GM23338 (cell line): Measurements from ENCODE around the gene SLA2. TPM values are rescaled to one million over a fixed set of nuclear protein-coding genes. Genes with fewer than 3 reads are reported as not detected.
"Not testable (repeated sequence)": the region's sequence is repeated elsewhere in the genome, so short reads cannot be mapped to it uniquely, and the experiment has no call there.

Experiments
- ATAC-seq: fragments of 200-7000 bp; cut with Tn5 transposase; 3 replicates; pipeline ENCODE4 v1.9.1; 2020
- DNase-seq: peaks from one replicate; pipeline ENCODE4 v3.0.0-alpha.2; 2015; ENCODE audit warnings: low spot score
- H2AFZ ChIP-seq: fragments of 200-600 bp; sonication (generic); 2 replicates; pipeline ENCODE4 v1.8.0; 2016; ENCODE audit warnings: antibody characterized with exemption, mild to moderate bottlenecking, moderate library complexity
- H3F3A ChIP-seq: fragments of 200-600 bp; sonication (generic); replicated peaks from 2 replicates; pipeline ENCODE4 v1.8.0; 2017; ENCODE audit warnings: antibody characterized with exemption, mixed run types, low read depth
- H3K27ac ChIP-seq: fragments of 200-600 bp; sonication (generic); 2 replicates; pipeline ENCODE4 v1.6.1; 2016; ENCODE audit warnings: low read depth
- H3K27me3 ChIP-seq: fragments of 200-600 bp; sonication (generic); 2 replicates; pipeline ENCODE4 v1.8.0; 2016; ENCODE audit warnings: mild to moderate bottlenecking, mixed run types, moderate library complexity; ENCODE audit not compliant: insufficient read depth
- H3K36me3 ChIP-seq: fragments of 200-600 bp; sonication (generic); 2 replicates; pipeline ENCODE4 v1.8.0; 2016; ENCODE audit warnings: mild to moderate bottlenecking; ENCODE audit not compliant: insufficient read depth
- H3K4me1 ChIP-seq: fragments of 200-600 bp; sonication (generic); 2 replicates; pipeline ENCODE4 v1.8.0; 2016; ENCODE audit warnings: mild to moderate bottlenecking, moderate library complexity; ENCODE audit not compliant: insufficient read depth
- H3K4me2 ChIP-seq: fragments of 200-600 bp; sonication (generic); 2 replicates; pipeline ENCODE4 v1.7.1; 2017; ENCODE audit warnings: mixed run types
- H3K4me3 ChIP-seq: fragments of 200-600 bp; sonication (generic); 2 replicates; pipeline ENCODE4 v1.6.1; 2016; ENCODE audit warnings: mixed run types
- H3K79me2 ChIP-seq: fragments of 200-600 bp; sonication (generic); replicated peaks from 2 replicates; pipeline ENCODE4 v1.8.0; 2017; ENCODE audit warnings: mild to moderate bottlenecking; ENCODE audit not compliant: insufficient read depth
- H3K9me2 ChIP-seq: fragments of 200-600 bp; sonication (generic); 2 replicates; pipeline ENCODE4 v1.8.0; 2017; ENCODE audit not compliant: insufficient read depth
- H4K20me1 ChIP-seq: fragments of 200-600 bp; sonication (generic); replicated peaks from 2 replicates; pipeline ENCODE4 v1.8.0; 2017; ENCODE audit warnings: mild to moderate bottlenecking; ENCODE audit not compliant: insufficient read depth
- H3K27ac Mint-ChIP-seq: 2 replicates; pipeline ENCODE4 v1.8.0; 2020; ENCODE audit warnings: inconsistent platforms, mild to moderate bottlenecking, moderate library complexity, mixed read lengths
- H3K27me3 Mint-ChIP-seq: 3 replicates; pipeline ENCODE4 v1.8.0; 2022; ENCODE audit warnings: low read depth, mild to moderate bottlenecking, moderate library complexity, mixed read lengths, inconsistent platforms; ENCODE audit not compliant: insufficient read depth, poor library complexity
- H3K36me3 Mint-ChIP-seq: 3 replicates; pipeline ENCODE4 v1.8.0; 2021; ENCODE audit warnings: low read depth, mild to moderate bottlenecking, inconsistent platforms, moderate library complexity, mixed read lengths
- H3K4me1 Mint-ChIP-seq: 3 replicates; pipeline ENCODE4 v1.8.0; 2020; ENCODE audit warnings: mild to moderate bottlenecking, inconsistent platforms, mixed read lengths
- H3K4me3 Mint-ChIP-seq: 3 replicates; pipeline ENCODE4 v1.8.0; 2021; ENCODE audit warnings: moderate library complexity, mild to moderate bottlenecking, inconsistent platforms, mixed read lengths
- H3K9me3 Mint-ChIP-seq: 3 replicates; pipeline ENCODE4 v1.8.0; 2020; ENCODE audit warnings: moderate library complexity, mild to moderate bottlenecking, inconsistent platforms, mixed read lengths
- CREB1 ChIP-seq: fragments of 250-450 bp; sonication (Bioruptor Pico); IDR thresholded peaks from 2 replicates; pipeline ENCODE4 v1.5.0; 2020; ENCODE audit warnings: low read depth, mild to moderate bottlenecking, moderate library complexity
- CTCF ChIP-seq, 2 experiments: fragments of 200-600 bp in 1 of 2; sonication (generic) in 1 of 2; conservative IDR thresholded peaks; 2 replicates each; pipeline versions ENCODE4 v1.5.1 to v1.6.1; 2016 to 2017; ENCODE audit warnings: antibody characterized with exemption in 2 of 2, low read depth in 2 of 2, mild to moderate bottlenecking in 2 of 2, moderate library complexity in 1 of 2
- ETS1 ChIP-seq: IDR thresholded peaks from 2 replicates; pipeline ENCODE4 v1.6.1; 2016; ENCODE audit warnings: antibody characterized with exemption
- JUNB ChIP-seq: IDR thresholded peaks from one replicate; pipeline ENCODE4 v1.6.1; 2016; ENCODE audit warnings: antibody characterized with exemption; ENCODE audit not compliant: unreplicated experiment
- STAT1 ChIP-seq: IDR thresholded peaks from one replicate; pipeline ENCODE4 v1.6.1; 2016; ENCODE audit warnings: antibody characterized with exemption; ENCODE audit not compliant: unreplicated experiment
- polyA plus RNA-seq: library from polyadenylated mRNA; unstranded; fragments of >200 nt; fragmentation: Nextera tagmentation; extraction: Ambion mirVana; gene quantifications from 2 replicates; pipeline ENCODE4 v1.2.1, GENCODE V29; 2016
- total RNA-seq: library from RNA; depleted of rRNA; stranded (reverse); fragments of >200 nt; shearing (Covaris generic); gene quantifications from 2 replicates; pipeline ENCODE4 v1.2.3, GENCODE V29; 2014
- TF ChIP-seq, protein P1 (sequence below): fragments of 250-450 bp; sonication (Bioruptor Pico); IDR thresholded peaks from 2 replicates; pipeline ENCODE4 v1.5.0; 2020; ENCODE audit warnings: mild to moderate bottlenecking, moderate library complexity

The SLA2 gene
- total and polyA plus RNA-seq, 2 experiments from 2014 or later, result 0.18 TPM; not detected in 1

- Mint-ChIP-seq H3K27ac (no peak overlapping the region), H3K4me3 (no peak overlapping the region), H3K4me1 (peaks cover 28% of the 10 kb centered on the region), H3K9me3 (peaks cover 12% of the 10 kb centered on the region), H3K36me3 (peaks cover 38% of the 10 kb centered on the region), H3K27me3 (peaks cover 2% of the 10 kb centered on the region)
- H3F3A ChIP-seq, result peaks cover 5% of the 10 kb centered on the region
- H3K27ac ChIP-seq, result no peak overlapping the region
- no peaks in the 10 kb centered on the region for H4K20me1 ChIP-seq
- H3K4me1 ChIP-seq, result peaks cover 24% of the 10 kb centered on the region
- ATAC-seq (no peak), DNase-seq (no peak)
- H3K27me3 ChIP-seq, result no peaks in the 10 kb centered on the region
- no peak overlapping the region for H2AFZ ChIP-seq
- TF ChIP-seq ETS1 (no peak), CTCF (conservative IDR thresholded peaks at IDR 0.05; ENCODE audit: low read depth in 2 of 2) (no peak), CREB1 (no peak), JUNB (no peak), STAT1 (no peak)
- TF ChIP-seq, protein P1, sequence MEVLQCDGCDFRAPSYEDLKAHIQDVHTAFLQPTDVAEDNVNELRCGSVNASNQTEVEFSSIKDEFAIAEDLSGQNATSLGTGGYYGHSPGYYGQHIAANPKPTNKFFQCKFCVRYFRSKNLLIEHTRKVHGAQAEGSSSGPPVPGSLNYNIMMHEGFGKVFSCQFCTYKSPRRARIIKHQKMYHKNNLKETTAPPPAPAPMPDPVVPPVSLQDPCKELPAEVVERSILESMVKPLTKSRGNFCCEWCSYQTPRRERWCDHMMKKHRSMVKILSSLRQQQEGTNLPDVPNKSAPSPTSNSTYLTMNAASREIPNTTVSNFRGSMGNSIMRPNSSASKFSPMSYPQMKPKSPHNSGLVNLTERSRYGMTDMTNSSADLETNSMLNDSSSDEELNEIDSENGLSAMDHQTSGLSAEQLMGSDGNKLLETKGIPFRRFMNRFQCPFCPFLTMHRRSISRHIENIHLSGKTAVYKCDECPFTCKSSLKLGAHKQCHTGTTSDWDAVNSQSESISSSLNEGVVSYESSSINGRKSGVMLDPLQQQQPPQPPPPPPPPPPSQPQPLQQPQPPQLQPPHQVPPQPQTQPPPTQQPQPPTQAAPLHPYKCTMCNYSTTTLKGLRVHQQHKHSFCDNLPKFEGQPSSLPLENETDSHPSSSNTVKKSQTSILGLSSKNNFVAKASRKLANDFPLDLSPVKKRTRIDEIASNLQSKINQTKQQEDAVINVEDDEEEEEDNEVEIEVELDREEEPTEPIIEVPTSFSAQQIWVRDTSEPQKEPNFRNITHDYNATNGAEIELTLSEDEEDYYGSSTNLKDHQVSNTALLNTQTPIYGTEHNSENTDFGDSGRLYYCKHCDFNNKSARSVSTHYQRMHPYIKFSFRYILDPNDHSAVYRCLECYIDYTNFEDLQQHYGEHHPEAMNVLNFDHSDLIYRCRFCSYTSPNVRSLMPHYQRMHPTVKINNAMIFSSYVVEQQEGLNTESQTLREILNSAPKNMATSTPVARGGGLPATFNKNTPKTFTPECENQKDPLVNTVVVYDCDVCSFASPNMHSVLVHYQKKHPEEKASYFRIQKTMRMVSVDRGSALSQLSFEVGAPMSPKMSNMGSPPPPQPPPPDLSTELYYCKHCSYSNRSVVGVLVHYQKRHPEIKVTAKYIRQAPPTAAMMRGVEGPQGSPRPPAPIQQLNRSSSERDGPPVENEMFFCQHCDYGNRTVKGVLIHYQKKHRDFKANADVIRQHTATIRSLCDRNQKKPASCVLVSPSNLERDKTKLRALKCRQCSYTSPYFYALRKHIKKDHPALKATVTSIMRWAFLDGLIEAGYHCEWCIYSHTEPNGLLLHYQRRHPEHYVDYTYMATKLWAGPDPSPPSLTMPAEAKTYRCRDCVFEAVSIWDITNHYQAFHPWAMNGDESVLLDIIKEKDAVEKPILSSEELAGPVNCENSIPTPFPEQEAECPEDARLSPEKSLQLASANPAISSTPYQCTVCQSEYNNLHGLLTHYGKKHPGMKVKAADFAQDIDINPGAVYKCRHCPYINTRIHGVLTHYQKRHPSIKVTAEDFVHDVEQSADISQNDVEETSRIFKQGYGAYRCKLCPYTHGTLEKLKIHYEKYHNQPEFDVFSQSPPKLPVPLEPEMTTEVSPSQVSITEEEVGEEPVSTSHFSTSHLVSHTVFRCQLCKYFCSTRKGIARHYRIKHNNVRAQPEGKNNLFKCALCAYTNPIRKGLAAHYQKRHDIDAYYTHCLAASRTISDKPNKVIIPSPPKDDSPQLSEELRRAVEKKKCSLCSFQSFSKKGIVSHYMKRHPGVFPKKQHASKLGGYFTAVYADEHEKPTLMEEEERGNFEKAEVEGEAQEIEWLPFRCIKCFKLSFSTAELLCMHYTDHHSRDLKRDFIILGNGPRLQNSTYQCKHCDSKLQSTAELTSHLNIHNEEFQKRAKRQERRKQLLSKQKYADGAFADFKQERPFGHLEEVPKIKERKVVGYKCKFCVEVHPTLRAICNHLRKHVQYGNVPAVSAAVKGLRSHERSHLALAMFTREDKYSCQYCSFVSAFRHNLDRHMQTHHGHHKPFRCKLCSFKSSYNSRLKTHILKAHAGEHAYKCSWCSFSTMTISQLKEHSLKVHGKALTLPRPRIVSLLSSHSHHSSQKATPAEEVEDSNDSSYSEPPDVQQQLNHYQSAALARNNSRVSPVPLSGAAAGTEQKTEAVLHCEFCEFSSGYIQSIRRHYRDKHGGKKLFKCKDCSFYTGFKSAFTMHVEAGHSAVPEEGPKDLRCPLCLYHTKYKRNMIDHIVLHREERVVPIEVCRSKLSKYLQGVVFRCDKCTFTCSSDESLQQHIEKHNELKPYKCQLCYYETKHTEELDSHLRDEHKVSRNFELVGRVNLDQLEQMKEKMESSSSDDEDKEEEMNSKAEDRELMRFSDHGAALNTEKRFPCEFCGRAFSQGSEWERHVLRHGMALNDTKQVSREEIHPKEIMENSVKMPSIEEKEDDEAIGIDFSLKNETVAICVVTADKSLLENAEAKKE (CRISPR knock-in tag), result no peak
- no peak overlapping the region for H3K4me2 ChIP-seq
- H3K36me3 ChIP-seq, result no peaks in the 10 kb centered on the region
- H3K9me2 ChIP-seq, result peaks cover 2% of the 10 kb centered on the region; the same call in 1 of the 2 replicates
- H3K4me3 ChIP-seq, result no peak overlapping the region
- H3K79me2 ChIP-seq, result peaks cover 34% of the 10 kb centered on the region
These were observed 80.5 kb downstream of the SLA2 start for GRCh38 chr20:36565520-36565919.

DNA sequence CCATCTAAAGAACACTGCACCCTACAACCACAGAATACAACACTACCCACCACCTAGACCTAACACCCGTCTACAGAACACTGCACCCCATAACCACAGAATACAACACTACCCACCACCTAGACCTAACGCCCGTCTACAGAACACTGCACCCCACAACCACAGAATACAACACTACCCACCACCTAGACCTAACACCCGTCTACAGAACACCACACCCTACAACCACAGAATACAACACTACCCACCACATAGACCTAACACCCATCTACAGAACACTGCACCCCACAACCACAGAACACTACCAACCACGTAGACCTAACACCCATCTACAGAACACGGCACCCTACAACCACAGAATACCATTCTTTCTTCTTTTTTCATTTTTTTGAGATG is 81.3 kb downstream of the SLA2 start:
- peaks cover 12% of the 10 kb centered on the region for H3K9me3 Mint-ChIP-seq
- H4K20me1 ChIP-seq, DNase-seq, H2AFZ ChIP-seq, H3K36me3 ChIP-seq, H3K4me3 Mint-ChIP-seq, H3K27me3 ChIP-seq, H3K4me2 ChIP-seq, H3K4me3 ChIP-seq, H3K27ac Mint-ChIP-seq, H3F3A ChIP-seq, H3K9me2 ChIP-seq, H3K27me3 Mint-ChIP-seq, ATAC-seq, H3K27ac ChIP-seq: not testable (repeated sequence)
- H3K79me2 ChIP-seq, result peaks cover 31% of the 10 kb centered on the region
- peaks cover 23% of the 10 kb centered on the region for H3K4me1 Mint-ChIP-seq
- peaks cover 17% of the 10 kb centered on the region for H3K4me1 ChIP-seq
- peaks cover 33% of the 10 kb centered on the region for H3K36me3 Mint-ChIP-seq

- H3F3A ChIP-seq, H3K27ac ChIP-seq, H3K4me2 ChIP-seq, DNase-seq, ATAC-seq, H3K4me3 ChIP-seq, H3K27me3 ChIP-seq, H3K9me2 ChIP-seq, H3K4me3 Mint-ChIP-seq, H2AFZ ChIP-seq, H4K20me1 ChIP-seq, H3K27ac Mint-ChIP-seq, H3K36me3 ChIP-seq, H3K27me3 Mint-ChIP-seq: not testable (repeated sequence)
- Mint-ChIP-seq H3K9me3 (peaks cover 13% of the 10 kb centered on the region), H3K36me3 (peaks cover 30% of the 10 kb centered on the region), H3K4me1 (peaks cover 18% of the 10 kb centered on the region)
- H3K79me2 ChIP-seq, result peaks cover 29% of the 10 kb centered on the region
- H3K4me1 ChIP-seq, result peaks cover 14% of the 10 kb centered on the region
These were observed 81.8 kb downstream of the SLA2 start for GRCh38 chr20:36564078-36564725.
